HG02610 (cell line): ENCODE measurements around the gene GPR156.
"Not testable (repeated sequence)": the region's sequence is repeated elsewhere in the genome, so short reads cannot be mapped to it uniquely, and the experiment has no call there.

Source experiments
- ATAC-seq: cut with Tn5 transposase; IDR thresholded peaks from one replicate; pipeline ENCODE4 v1.9.1; 2021; ENCODE audit warnings: mild to moderate bottlenecking, moderate library complexity; ENCODE audit not compliant: unreplicated experiment

GPR156 gene

GRCh38 chr3:120163816-120164215, 121.2 kb downstream of the GPR156 start:
- no peak for ATAC-seq

GRCh38 chr3:120163026-120163425, 122.0 kb downstream of the GPR156 start:
- ATAC-seq = no peak

GRCh38 chr3:120162400-120162799, 122.6 kb downstream of the GPR156 start:
- no peak for ATAC-seq

GRCh38 chr3:120161902-120162301, 123.1 kb downstream of the GPR156 start:
- no peak for ATAC-seq

- ATAC-seq = no peak
Observed at GRCh38 chr3:120160050-120160449, 125.0 kb downstream of the GPR156 start.

GRCh38 chr3:120157681-120158080, 127.3 kb downstream of the GPR156 start:
- no peak for ATAC-seq

GRCh38 chr3:120157113-120157512, 127.9 kb downstream of the GPR156 start:
- ATAC-seq = no peak

- ATAC-seq = no peak
Observed at GRCh38 chr3:120156699-120157098, 128.3 kb downstream of the GPR156 start.

- ATAC-seq = not testable (repeated sequence)
Observed at GRCh38 chr3:120155694-120156093, 129.3 kb downstream of the GPR156 start.

GRCh38 chr3:120155108-120155507, 129.9 kb downstream of the GPR156 start:
- ATAC-seq = no peak

- ATAC-seq = no peak
Observed at GRCh38 chr3:120153294-120153693, 131.7 kb downstream of the GPR156 start.

- ATAC-seq = no peak
Observed at GRCh38 chr3:120151791-120152190, 133.2 kb downstream of the GPR156 start.

GRCh38 chr3:120148187-120148949, 136.7 kb downstream of the GPR156 start:
- no peak for ATAC-seq

GRCh38 chr3:120147072-120147871, 137.8 kb downstream of the GPR156 start:
- no peak for ATAC-seq

- peak; percentile 82 for ATAC-seq
Observed at GRCh38 chr3:120145542-120146285, 139.3 kb downstream of the GPR156 start.

GRCh38 chr3:120144267-120144666, 140.8 kb downstream of the GPR156 start:
- ATAC-seq = no peak

GRCh38 chr3:120143676-120144075, 141.3 kb downstream of the GPR156 start:
- no peak for ATAC-seq

GRCh38 chr3:120142236-120142635, 142.8 kb downstream of the GPR156 start:
- ATAC-seq = no peak

- ATAC-seq = no peak
Observed at GRCh38 chr3:120140098-120140742, 144.8 kb downstream of the GPR156 start.

- ATAC-seq = no peak
Observed at GRCh38 chr3:120139140-120139539, 145.9 kb downstream of the GPR156 start.

- no peak for ATAC-seq
Observed at GRCh38 chr3:120137548-120137947, 147.5 kb downstream of the GPR156 start.
